ENCODE results near the gene MT1G.
A peak's percentile ranks its signal among the peaks of the same experiment; 100 is the strongest.
"Not testable (repeated sequence)": the region's sequence is repeated elsewhere in the genome, so short reads cannot be mapped to it uniquely, and the experiment has no call there.

The MT1G gene

GRCh38 chr16:56637814-56638750 is 29.8 kb downstream of the MT1G start, which contains the start of gene MT1A:
Gene MT1A (plus strand): TSS chr16:56638666. CDS start chr16:56638739, 73 bp downstream.
- peak; percentile 85 for DNase-seq (ENCODE audit: low spot score)

GRCh38 chr16:56636616-56637413 is 31.1 kb downstream of the MT1G start:
- DNase-seq (ENCODE audit: low spot score) = no peak

GRCh38 chr16:56635441-56635967 is 32.4 kb downstream of the MT1G start:
- DNase-seq (ENCODE audit: low spot score) = no peak

GRCh38 chr16:56634715-56635440 is 33.0 kb downstream of the MT1G start:
- no peak for DNase-seq (ENCODE audit: low spot score)

GRCh38 chr16:56633535-56633934 is 34.3 kb downstream of the MT1G start:
- DNase-seq (ENCODE audit: low spot score) = no peak

- no peak for DNase-seq (ENCODE audit: low spot score)
These were observed 35.0 kb downstream of the MT1G start for GRCh38 chr16:56632848-56633365.

- DNase-seq (ENCODE audit: low spot score) = peak; percentile 76
These were observed 35.6 kb downstream of the MT1G start, which contains the start of gene MT1M for GRCh38 chr16:56632156-56632847. Gene MT1M (plus strand): TSS chr16:56632659. CDS start chr16:56632732, 73 bp downstream.

GRCh38 chr16:56631832-56632155 is 36.1 kb downstream of the MT1G start:
- no peak for DNase-seq (ENCODE audit: low spot score)

- DNase-seq (ENCODE audit: low spot score) = no peak
These were observed 36.7 kb downstream of the MT1G start for GRCh38 chr16:56631197-56631596.

GRCh38 chr16:56630134-56630533 is 37.7 kb downstream of the MT1G start:
- DNase-seq (ENCODE audit: low spot score) = no peak

GRCh38 chr16:56629531-56629930 is 38.3 kb downstream of the MT1G start:
- DNase-seq (ENCODE audit: low spot score) = no peak

GRCh38 chr16:56628486-56629350 is 39.1 kb downstream of the MT1G start:
- DNase-seq (ENCODE audit: low spot score) = no peak

- DNase-seq (ENCODE audit: low spot score) = no peak
These were observed 41.2 kb downstream of the MT1G start for GRCh38 chr16:56626685-56627084.

- peak; percentile 73 for DNase-seq (ENCODE audit: low spot score)
These were observed 41.8 kb downstream of the MT1G start for GRCh38 chr16:56625943-56626654.

- DNase-seq (ENCODE audit: low spot score) = peak; percentile 95
These were observed 42.5 kb downstream of the MT1G start, which contains the start of gene MT1E for GRCh38 chr16:56625140-56625942. Gene MT1E (plus strand): TSS chr16:56625781. CDS start chr16:56625852, 71 bp downstream.

- no peak for DNase-seq (ENCODE audit: low spot score)
These were observed 44.2 kb downstream of the MT1G start for GRCh38 chr16:56623637-56624036.

- DNase-seq (ENCODE audit: low spot score) = not testable (repeated sequence)
These were observed 44.7 kb downstream of the MT1G start for GRCh38 chr16:56623184-56623583.

GRCh38 chr16:56621665-56622445 is 46.0 kb downstream of the MT1G start:
- not testable (repeated sequence) for DNase-seq (ENCODE audit: low spot score)

Data from GM03348 (cell line).